HG03280 (cell line): ENCODE data around the gene ATP10B.

ENCODE experiments used
- ATAC-seq: cut with Tn5 transposase; IDR thresholded peaks from one replicate; pipeline ENCODE4 v1.9.1; 2021; ENCODE audit warnings: mild to moderate bottlenecking, moderate library complexity; ENCODE audit not compliant: unreplicated experiment

ATP10B gene

GRCh38 chr5:160567031-160567705, 284.8 kb downstream of the ATP10B start:
- ATAC-seq, result no peak

GRCh38 chr5:160565376-160565775, 286.6 kb downstream of the ATP10B start:
- no peak for ATAC-seq

- ATAC-seq, result no peak
These were observed 295.2 kb downstream of the ATP10B start for GRCh38 chr5:160556846-160557245.

GRCh38 chr5:160555971-160556631, 295.9 kb downstream of the ATP10B start:
- no peak for ATAC-seq

GRCh38 chr5:160555581-160555970, 296.4 kb downstream of the ATP10B start:
- ATAC-seq, result no peak

GRCh38 chr5:160550075-160550474, 301.9 kb downstream of the ATP10B start:
- no peak for ATAC-seq

- ATAC-seq, result no peak
These were observed 302.9 kb downstream of the ATP10B start for GRCh38 chr5:160548949-160549645.

- no peak for ATAC-seq
These were observed 304.1 kb downstream of the ATP10B start for GRCh38 chr5:160547872-160548271.

- no peak for ATAC-seq
These were observed 304.9 kb downstream of the ATP10B start for GRCh38 chr5:160547061-160547460.

- ATAC-seq, result no peak
These were observed 306.2 kb downstream of the ATP10B start for GRCh38 chr5:160545832-160546231.

GRCh38 chr5:160543395-160543794, 308.6 kb downstream of the ATP10B start:
- ATAC-seq, result no peak

GRCh38 chr5:160542840-160543239, 309.2 kb downstream of the ATP10B start:
- ATAC-seq, result no peak

- ATAC-seq, result no peak
These were observed 309.7 kb downstream of the ATP10B start for GRCh38 chr5:160542281-160542680.

- no peak for ATAC-seq
These were observed 312.6 kb downstream of the ATP10B start for GRCh38 chr5:160539431-160539830.

- no peak for ATAC-seq
These were observed 314.1 kb downstream of the ATP10B start for GRCh38 chr5:160537940-160538339.

- no peak for ATAC-seq
These were observed 314.9 kb downstream of the ATP10B start for GRCh38 chr5:160537116-160537515.

GRCh38 chr5:160534914-160535313, 317.1 kb downstream of the ATP10B start:
- no peak for ATAC-seq

- ATAC-seq, result no peak
These were observed 317.9 kb downstream of the ATP10B start for GRCh38 chr5:160534125-160534524.

- ATAC-seq, result no peak
These were observed 326.3 kb downstream of the ATP10B start for GRCh38 chr5:160525471-160526261.

- ATAC-seq, result no peak
These were observed 327.2 kb downstream of the ATP10B start for GRCh38 chr5:160524827-160525226.

GRCh38 chr5:160523502-160524163, 328.4 kb downstream of the ATP10B start:
- no peak for ATAC-seq
